ENCODE measurements around the gene GNG12.

- TF ChIP-seq CTCF (optimal IDR thresholded peaks at IDR 0.05 in 1 of 3, IDR thresholded peaks at IDR 0.05 in 1 of 3, conservative IDR thresholded peaks at IDR 0.05 in 1 of 3; ENCODE audit: extremely low read depth in 1 of 3, insufficient read depth in 2 of 3, low read length in 3 of 3) (no peak), EZH2 (IDR thresholded peaks at IDR 0.05; ENCODE audit: low read length) (no peak)
These were observed 59.8 kb downstream of the GNG12 start for GRCh38 chr1:67773462-67773861.

Measured in keratinocyte (primary cell).